MG63 (cell line): ENCODE results near the gene MLNR. TPM values are rescaled to one million over a fixed set of nuclear protein-coding genes. Genes with fewer than 3 reads are reported as not detected.

Source experiments
- DNase-seq: peaks from one replicate; pipeline ENCODE4 v3.0.0-alpha.2; 2020
- H3K27me3 ChIP-seq: fragments of 250-450 bp; sonication (Bioruptor Pico); 2 replicates; pipeline ENCODE4 v1.5.1; 2020; ENCODE audit warnings: mild to moderate bottlenecking, moderate library complexity
- H3K36me3 ChIP-seq: fragments of 250-450 bp; sonication (Bioruptor Pico); 2 replicates; pipeline ENCODE4 v1.5.1; 2020; ENCODE audit warnings: mild to moderate bottlenecking, moderate library complexity
- H3K4me3 ChIP-seq: fragments of 250-450 bp; sonication (Bioruptor Pico); 2 replicates; pipeline ENCODE4 v1.5.1; 2020; ENCODE audit warnings: mild to moderate bottlenecking, moderate library complexity
- H3K9me3 ChIP-seq: fragments of 250-450 bp; sonication (Bioruptor Pico); 2 replicates; pipeline ENCODE4 v1.5.1; 2020; ENCODE audit warnings: mild to moderate bottlenecking, moderate library complexity
- total RNA-seq: library from RNA; depleted of rRNA; stranded (reverse); fragments of >200 nt; shearing (Covaris generic); gene quantifications from 2 replicates; pipeline ENCODE4 v1.2.3, GENCODE V29; 2014; ENCODE audit warnings: low replicate concordance; rRNA removed

The MLNR gene
- total RNA-seq, 1 experiment from 2014 or later, result not detected

GRCh38 chr13:49251326-49251725, 31.2 kb downstream of the MLNR start:
- peaks cover 10% of the 10 kb centered on the region for H3K36me3 ChIP-seq
- H3K4me3 ChIP-seq, result no peak overlapping the region
- no peak for DNase-seq
- no peaks in the 10 kb centered on the region for H3K27me3 ChIP-seq
- H3K9me3 ChIP-seq, result no peaks in the 10 kb centered on the region

DNA sequence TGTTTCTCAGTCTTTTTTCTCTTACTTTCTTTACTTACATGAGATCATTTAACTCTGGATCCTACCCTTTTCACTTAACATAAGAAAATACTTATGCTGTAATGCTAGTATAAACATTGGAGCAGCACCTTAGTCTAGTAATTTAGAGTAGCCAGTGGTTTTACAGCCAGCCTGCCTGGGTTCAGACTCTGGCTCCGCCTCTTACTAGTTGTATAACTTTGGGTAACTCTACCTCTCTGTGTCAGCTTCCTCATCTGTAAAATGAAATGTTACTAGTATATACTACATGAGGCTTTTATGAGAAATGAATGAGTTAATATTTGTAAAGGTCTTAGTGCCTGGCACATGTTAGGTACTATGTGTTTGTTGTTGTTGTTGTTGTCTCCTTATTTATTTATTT, 33.2 kb downstream of the MLNR start:
- Histone ChIP-seq H3K27me3 (no peaks in the 10 kb centered on the region), H3K9me3 (no peaks in the 10 kb centered on the region), H3K4me3 (no peak overlapping the region), H3K36me3 (peaks cover 19% of the 10 kb centered on the region)
- DNase-seq, result no peak

DNA sequence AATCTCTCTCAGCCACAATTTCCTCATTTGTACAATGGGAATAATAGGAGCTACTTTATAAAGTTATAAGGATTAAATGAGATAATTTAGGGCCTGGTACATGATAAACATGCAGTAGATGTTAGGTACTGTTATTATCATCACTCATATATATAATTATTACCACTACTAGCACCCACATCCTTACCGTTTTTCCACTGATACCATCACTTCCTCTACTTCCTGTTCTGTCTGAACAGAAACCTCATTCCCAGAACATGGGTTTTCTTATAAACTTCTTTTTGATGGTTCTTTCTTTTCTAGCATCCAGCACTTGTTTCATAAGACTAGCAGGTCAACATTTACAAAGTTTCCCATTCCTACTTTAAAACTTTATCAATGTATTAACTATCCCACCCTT, 33.9 kb downstream of the MLNR start:
- Histone ChIP-seq H3K27me3 (no peaks in the 10 kb centered on the region), H3K4me3 (no peak overlapping the region), H3K36me3 (peaks cover 21% of the 10 kb centered on the region), H3K9me3 (no peaks in the 10 kb centered on the region)
- no peak for DNase-seq

- no peak for DNase-seq
- Histone ChIP-seq H3K9me3 (no peaks in the 10 kb centered on the region), H3K36me3 (peaks cover 31% of the 10 kb centered on the region), H3K4me3 (no peak overlapping the region), H3K27me3 (no peaks in the 10 kb centered on the region)
Measured at GRCh38 chr13:49256841-49257240, 36.7 kb downstream of the MLNR start.

- Histone ChIP-seq H3K4me3 (no peak overlapping the region), H3K36me3 (peaks cover 29% of the 10 kb centered on the region)
Measured at GRCh38 chr13:49258089-49258796, 38.1 kb downstream of the MLNR start.

GRCh38 chr13:49259586-49259985, 39.4 kb downstream of the MLNR start:
- Histone ChIP-seq H3K36me3 (peaks cover 29% of the 10 kb centered on the region), H3K4me3 (no peak overlapping the region)

More at GRCh38 chr13:49258089-49258796, 38.1 kb downstream of the MLNR start:
- no peaks in the 10 kb centered on the region for H3K9me3 ChIP-seq
- DNase-seq, result no peak
- no peaks in the 10 kb centered on the region for H3K27me3 ChIP-seq

GRCh38 chr13:49262634-49263033, 42.5 kb downstream of the MLNR start:
- Histone ChIP-seq H3K27me3 (no peaks in the 10 kb centered on the region), H3K36me3 (peaks cover 12% of the 10 kb centered on the region), H3K4me3 (no peak overlapping the region), H3K9me3 (no peaks in the 10 kb centered on the region)
- no peak for DNase-seq

More at GRCh38 chr13:49259586-49259985, 39.4 kb downstream of the MLNR start:
- DNase-seq, result no peak
- Histone ChIP-seq H3K9me3 (no peaks in the 10 kb centered on the region), H3K27me3 (no peaks in the 10 kb centered on the region)

- Histone ChIP-seq H3K9me3 (no peaks in the 10 kb centered on the region), H3K27me3 (no peaks in the 10 kb centered on the region), H3K36me3 (peaks cover 3% of the 10 kb centered on the region; the same call in 1 of the 2 replicates), H3K4me3 (no peak overlapping the region)
- no peak for DNase-seq
Measured at GRCh38 chr13:49265822-49266221, 45.7 kb downstream of the MLNR start.

- no peak overlapping the region for H3K4me3 ChIP-seq
- H3K9me3 ChIP-seq, result no peaks in the 10 kb centered on the region
- no peak for DNase-seq
- H3K27me3 ChIP-seq, result no peaks in the 10 kb centered on the region
- 0 out of 2 replicates have a peak, but pooled peaks cover 3% of the 10 kb centered on the region for H3K36me3 ChIP-seq
Measured at GRCh38 chr13:49271264-49271663, 51.1 kb downstream of the MLNR start.

Other genes starting within 250 kb of the MLNR start
- gene FNDC3A, start 244.4 kb upstream of the MLNR start, total RNA-seq, result 13.2 and 22.7 TPM in 2 replicates
- gene CDADC1, start 27.6 kb downstream of the MLNR start, total RNA-seq, result 0.39 and 6.1 TPM in 2 replicates
- 5.4 and 11.6 TPM in 2 replicates for gene CAB39L, start 223.7 kb downstream of the MLNR start, total RNA-seq
- gene SETDB2, start 223.9 kb downstream of the MLNR start, total RNA-seq, result 1.6 and 4.9 TPM in 2 replicates